ENCODE measurements around the gene SULF2. TPM values are rescaled to one million over a fixed set of nuclear protein-coding genes. Genes with fewer than 3 reads are reported as not detected.

Gene SULF2
- total RNA-seq, 1 donor from 2014 or later: 40.4 TPM

GRCh38 chr20:47622118-47622665 lies 163.1 kb downstream of the SULF2 start:
- Mint-ChIP-seq H3K4me3 (ENCODE audit: unreplicated experiment) (no peak overlapping the region), H3K9me3 (ENCODE audit: unreplicated experiment) (no peaks in the 10 kb centered on the region), H3K27ac (ENCODE audit: unreplicated experiment) (peak overlapping the region; percentile 24), H3K4me1 (ENCODE audit: unreplicated experiment) (peaks cover 19% of the 10 kb centered on the region), H3K36me3 (ENCODE audit: unreplicated experiment) (peaks cover 26% of the 10 kb centered on the region), H3K27me3 (ENCODE audit: unreplicated experiment) (no peaks in the 10 kb centered on the region)
- DNase-seq (ENCODE audit: extremely low spot score, unreplicated experiment): no peak
- no peak for TF ChIP-seq CTCF (IDR thresholded peaks at IDR 0.05)

GRCh38 chr20:47620808-47621805 lies 164.2 kb downstream of the SULF2 start:
- peaks cover 22% of the 10 kb centered on the region for H3K4me1 Mint-ChIP-seq (ENCODE audit: unreplicated experiment)
- H3K27ac Mint-ChIP-seq (ENCODE audit: unreplicated experiment): peak overlapping the region; percentile 55
- no peaks in the 10 kb centered on the region for H3K27me3 Mint-ChIP-seq (ENCODE audit: unreplicated experiment)
- no peaks in the 10 kb centered on the region for H3K9me3 Mint-ChIP-seq (ENCODE audit: unreplicated experiment)
- H3K36me3 Mint-ChIP-seq (ENCODE audit: unreplicated experiment): peaks cover 21% of the 10 kb centered on the region
- peak; percentile 82 for TF ChIP-seq CTCF (IDR thresholded peaks at IDR 0.05)
- no peak overlapping the region for H3K4me3 Mint-ChIP-seq (ENCODE audit: unreplicated experiment)
- no peak for DNase-seq (ENCODE audit: extremely low spot score, unreplicated experiment)

GRCh38 chr20:47618479-47618878 lies 166.8 kb downstream of the SULF2 start:
- no peaks in the 10 kb centered on the region for H3K27me3 Mint-ChIP-seq (ENCODE audit: unreplicated experiment)
- H3K4me1 Mint-ChIP-seq (ENCODE audit: unreplicated experiment): peaks cover 22% of the 10 kb centered on the region
- no peak overlapping the region for H3K27ac Mint-ChIP-seq (ENCODE audit: unreplicated experiment)
- H3K4me3 Mint-ChIP-seq (ENCODE audit: unreplicated experiment): no peak overlapping the region
- no peak for TF ChIP-seq CTCF (IDR thresholded peaks at IDR 0.05)
- no peaks in the 10 kb centered on the region for H3K9me3 Mint-ChIP-seq (ENCODE audit: unreplicated experiment)
- peaks cover 9% of the 10 kb centered on the region for H3K36me3 Mint-ChIP-seq (ENCODE audit: unreplicated experiment)
- DNase-seq (ENCODE audit: extremely low spot score, unreplicated experiment): no peak

GRCh38 chr20:47614703-47615309 lies 170.5 kb downstream of the SULF2 start:
- no peak overlapping the region for H3K27ac Mint-ChIP-seq (ENCODE audit: unreplicated experiment)
- peaks cover 24% of the 10 kb centered on the region for H3K4me1 Mint-ChIP-seq (ENCODE audit: unreplicated experiment)
- H3K36me3 Mint-ChIP-seq (ENCODE audit: unreplicated experiment): peaks cover 3% of the 10 kb centered on the region
- TF ChIP-seq CTCF (IDR thresholded peaks at IDR 0.05): no peak
- H3K4me3 Mint-ChIP-seq (ENCODE audit: unreplicated experiment): no peak overlapping the region
- no peaks in the 10 kb centered on the region for H3K27me3 Mint-ChIP-seq (ENCODE audit: unreplicated experiment)
- H3K9me3 Mint-ChIP-seq (ENCODE audit: unreplicated experiment): no peaks in the 10 kb centered on the region
- no peak for DNase-seq (ENCODE audit: extremely low spot score, unreplicated experiment)

- Mint-ChIP-seq H3K36me3 (ENCODE audit: unreplicated experiment) (peaks cover 4% of the 10 kb centered on the region), H3K27me3 (ENCODE audit: unreplicated experiment) (no peaks in the 10 kb centered on the region), H3K4me3 (ENCODE audit: unreplicated experiment) (no peak overlapping the region), H3K9me3 (ENCODE audit: unreplicated experiment) (no peaks in the 10 kb centered on the region), H3K4me1 (ENCODE audit: unreplicated experiment) (peaks cover 28% of the 10 kb centered on the region), H3K27ac (ENCODE audit: unreplicated experiment) (no peak overlapping the region)
- DNase-seq (ENCODE audit: extremely low spot score, unreplicated experiment): no peak
- no peak for TF ChIP-seq CTCF (IDR thresholded peaks at IDR 0.05)
These were observed 172.6 kb downstream of the SULF2 start for GRCh38 chr20:47612670-47613069.

Measured in osteocyte (in vitro differentiated cells).